PC-9 (cell line): ENCODE results near the gene MRPL41. TPM values are rescaled to one million over a fixed set of nuclear protein-coding genes. Genes with fewer than 3 reads are reported as not detected.

Experiments
- BruUV-seq: library from RNA; stranded (reverse); fragments of 400-500 nt; replicated peaks from 2 replicates; lab custom pipeline; 2021; lab: Mats Ljungman, UMichigan
- CTCF ChIA-PET: fragments of 300-600 bp; sonication (Branson Sonifier 250); formaldehyde crosslinking; loops from one replicate; lab custom pipeline; 2022; ENCODE audit warnings: antibody characterized with exemption; lab: Charles Lee
- POLR2A ChIA-PET: fragments of 300-600 bp; sonication (Branson Sonifier 250); formaldehyde crosslinking; loops from one replicate; lab custom pipeline; 2022; ENCODE audit warnings: antibody characterized with exemption; ENCODE audit not compliant: unreplicated experiment; lab: Charles Lee
- DNase-seq, 2 experiments: peaks; one replicate each; pipeline versions ENCODE4 v3.0.0 to v3.0.0-alpha.2; 2015 to 2022; ENCODE audit warnings: mixed read lengths in 1 of 2
- H2AFZ ChIP-seq: fragments of 200-600 bp; sonication (generic); 2 replicates; pipeline ENCODE4 v1.8.1; 2017; ENCODE audit warnings: antibody characterized with exemption
- H3F3A ChIP-seq: fragments of 200-600 bp; sonication (generic); 2 replicates; pipeline ENCODE4 v1.8.1; 2017; ENCODE audit warnings: antibody characterized with exemption, mild to moderate bottlenecking, low read depth; ENCODE audit not compliant: insufficient read depth
- H3K27ac ChIP-seq: fragments of 200-600 bp; sonication (generic); 2 replicates; pipeline ENCODE4 v1.6.1; 2016; ENCODE audit warnings: mixed run types
- H3K27me3 ChIP-seq: fragments of 200-600 bp; sonication (generic); 2 replicates; pipeline ENCODE4 v1.6.1; 2016; ENCODE audit warnings: low read depth, mixed run types; ENCODE audit not compliant: insufficient read depth
- H3K36me3 ChIP-seq: fragments of 200-600 bp; sonication (generic); 2 replicates; pipeline ENCODE4 v1.6.1; 2016; ENCODE audit warnings: low read depth, mixed run types
- H3K4me1 ChIP-seq: fragments of 200-600 bp; sonication (generic); replicated peaks from 2 replicates; pipeline ENCODE4 v1.6.1; 2016; ENCODE audit warnings: mixed run types; ENCODE audit not compliant: insufficient read depth
- H3K4me2 ChIP-seq: fragments of 200-600 bp; sonication (generic); 2 replicates; pipeline ENCODE4 v1.6.1; 2017; ENCODE audit warnings: mixed run types
- H3K4me3 ChIP-seq: fragments of 200-600 bp; sonication (generic); 2 replicates; pipeline ENCODE4 v1.6.1; 2016; ENCODE audit warnings: mixed run types
- H3K79me2 ChIP-seq: fragments of 200-600 bp; sonication (generic); 2 replicates; pipeline ENCODE4 v1.6.1; 2017; ENCODE audit warnings: low read depth, mixed run types
- H3K9me2 ChIP-seq: fragments of 200-600 bp; sonication (generic); 2 replicates; pipeline ENCODE4 v1.8.1; 2017; ENCODE audit warnings: mild to moderate bottlenecking; ENCODE audit not compliant: insufficient read depth
- H3K9me3 ChIP-seq: fragments of 200-600 bp; sonication (generic); 2 replicates; pipeline ENCODE4 v1.8.1; 2016; ENCODE audit warnings: low read depth; ENCODE audit not compliant: insufficient read depth
- H4K20me1 ChIP-seq: fragments of 200-600 bp; sonication (generic); 2 replicates; pipeline ENCODE4 v1.8.1; 2017; ENCODE audit not compliant: insufficient read depth
- CTCF ChIP-seq: fragments of 200-600 bp; sonication (generic); conservative IDR thresholded peaks from 2 replicates; pipeline ENCODE4 v1.6.1; 2017; ENCODE audit warnings: mixed run types, antibody characterized with exemption, mild to moderate bottlenecking, moderate library complexity
- EZH2 ChIP-seq: fragments of 200-600 bp; sonication (generic); IDR thresholded peaks from 2 replicates; pipeline ENCODE4 v1.8.0; 2017; ENCODE audit warnings: antibody characterized with exemption, low read depth
- intact Hi-C: fragments of 100-400 bp; cut with micrococcal nuclease; formaldehyde crosslinking; loops from one replicate; pipeline ENCODE4 v1.10.0; 2022; ENCODE audit not compliant: unreplicated experiment
- total RNA-seq: library from RNA; stranded (reverse); gene quantifications from 2 replicates; pipeline ENCODE4 v1.2.3, GENCODE V29; 2021

The MRPL41 gene
- total RNA-seq, 1 experiment from 2014 or later = 54.5 TPM

- peaks cover 22% of the 10 kb centered on the region for H3K36me3 ChIP-seq
- POLR2A ChIA-PET = no interaction called here
- H4K20me1 ChIP-seq = peaks cover 25% of the 10 kb centered on the region
- intact Hi-C loops = no loop called here
- H3K27me3 ChIP-seq = no peaks in the 10 kb centered on the region
- H3K4me2 ChIP-seq = no peak overlapping the region
- no peak overlapping the region for H3K27ac ChIP-seq
- CTCF ChIA-PET = no interaction called here
- H3F3A ChIP-seq = peaks cover 7% of the 10 kb centered on the region; the same call in 1 of the 2 replicates
- TF ChIP-seq CTCF (no peak), EZH2 (no peak)
- H3K79me2 ChIP-seq = peaks cover 35% of the 10 kb centered on the region
- peaks cover 17% of the 10 kb centered on the region for H3K4me1 ChIP-seq
- DNase-seq = no peak
- BruUV-seq = no TSS peak
- H3K9me2 ChIP-seq = no peaks in the 10 kb centered on the region
- H2AFZ ChIP-seq = no peak overlapping the region
- H3K4me3 ChIP-seq = no peak overlapping the region
- no peaks in the 10 kb centered on the region for H3K9me3 ChIP-seq
These were observed 23.7 kb downstream of the MRPL41 start for GRCh38 chr9:137575364-137575715.

DNA sequence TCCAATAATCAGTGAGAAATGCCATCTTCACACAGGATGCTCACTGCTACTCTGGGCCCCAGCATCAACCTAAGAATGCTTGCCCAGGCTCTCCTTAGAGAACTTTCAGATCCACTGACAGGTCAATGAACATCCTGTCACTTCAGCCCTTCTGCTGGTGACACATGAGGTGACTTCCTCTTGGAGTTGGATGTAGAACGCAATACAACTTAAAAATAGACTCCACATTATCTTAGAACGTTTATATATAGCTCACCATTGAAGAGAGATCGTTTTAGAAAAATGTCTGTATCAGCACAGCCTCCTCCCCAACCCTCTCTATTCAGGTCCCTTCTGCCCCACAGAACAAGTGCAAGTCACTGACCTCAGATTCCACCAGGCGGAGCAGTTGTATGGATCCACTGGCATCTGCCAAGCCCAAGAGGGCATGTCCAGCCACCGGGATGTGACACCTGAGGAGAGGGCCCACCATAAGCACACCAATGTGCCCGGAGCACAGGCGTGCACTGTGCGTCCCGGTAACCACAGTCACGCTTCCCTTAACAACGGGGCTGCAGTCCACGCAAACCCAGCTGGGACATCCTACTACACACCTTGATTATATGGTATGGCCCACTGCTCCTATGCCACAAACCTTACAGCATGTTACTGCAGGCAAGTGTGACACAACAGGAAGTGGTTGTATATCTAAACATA is 24.2 kb downstream of the MRPL41 start:
- no peak for TF ChIP-seq CTCF
- TF ChIP-seq EZH2 = no peak
- intact Hi-C loops = no loop called here
- peaks cover 17% of the 10 kb centered on the region for H3K4me1 ChIP-seq
- no peaks in the 10 kb centered on the region for H3K27me3 ChIP-seq
- no peak for DNase-seq
- H3K27ac ChIP-seq = no peak overlapping the region
- H2AFZ ChIP-seq = no peak overlapping the region
- H3F3A ChIP-seq = peaks cover 7% of the 10 kb centered on the region; the same call in 1 of the 2 replicates
- H3K4me2 ChIP-seq = no peak overlapping the region
- ChIA-PET CTCF (no interaction called here), POLR2A (no interaction called here)
- no peaks in the 10 kb centered on the region for H3K9me3 ChIP-seq
- no TSS peak for BruUV-seq
- peaks cover 25% of the 10 kb centered on the region for H4K20me1 ChIP-seq
- H3K36me3 ChIP-seq = peaks cover 22% of the 10 kb centered on the region
- H3K79me2 ChIP-seq = peaks cover 35% of the 10 kb centered on the region
- H3K9me2 ChIP-seq = no peaks in the 10 kb centered on the region
- H3K4me3 ChIP-seq = no peak overlapping the region

DNA sequence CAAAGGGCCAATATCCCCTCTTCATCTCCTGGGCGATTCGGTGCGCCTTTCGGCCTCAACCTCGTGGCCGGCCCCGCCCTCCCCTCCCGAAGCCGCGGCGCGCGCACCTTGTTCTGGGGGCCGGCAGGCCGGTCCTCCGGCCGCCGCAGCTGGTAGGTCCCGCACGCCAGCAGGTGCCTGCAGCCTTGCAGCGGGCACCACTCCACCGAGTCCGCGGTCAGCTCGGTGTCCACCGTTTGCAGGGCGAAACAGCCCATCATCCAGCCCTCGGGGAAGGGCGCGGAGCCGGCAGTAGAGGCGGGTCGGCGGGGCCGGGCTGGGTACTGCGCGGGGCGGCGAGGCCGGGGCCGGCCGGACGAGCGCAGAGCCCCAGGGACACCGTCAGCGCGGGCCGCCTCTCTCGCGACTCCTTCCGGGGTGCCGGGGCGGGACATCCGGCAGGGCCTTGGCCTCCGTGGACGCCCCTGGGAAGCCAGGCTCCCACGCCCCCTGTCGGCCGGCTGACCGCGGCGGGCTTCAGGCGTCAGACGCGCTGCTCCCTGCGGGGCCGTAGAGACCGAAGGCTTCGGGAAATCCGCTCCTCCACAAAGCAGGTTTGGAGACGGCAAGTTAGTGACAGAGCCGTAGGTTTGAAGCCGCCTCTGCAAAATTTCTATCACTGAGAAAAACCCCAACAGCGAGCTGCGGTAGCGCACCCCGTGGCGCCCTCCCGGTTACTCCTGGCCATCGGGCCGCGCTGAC is 27.0 kb downstream of the MRPL41 start, which contains the start of gene DPH7:
TSS of gene DPH7 (minus strand) at position 408 of the 741 bp plus-strand sequence. CDS start at position 260, 148 bp downstream.
- POLR2A ChIA-PET = interaction anchor here (0.7 kb wide), 1 partner anchor 515 kb away, joined by 12 read pairs; no protein-coding TSS in a partner anchor
- peaks cover 17% of the 10 kb centered on the region for H3K4me1 ChIP-seq
- intact Hi-C loops = loop anchor here (2.0 kb wide), 1 partner anchor 34 kb away; no protein-coding TSS in a partner anchor
- CTCF ChIA-PET = no interaction called here
- peaks cover 25% of the 10 kb centered on the region for H4K20me1 ChIP-seq
- TF ChIP-seq CTCF = peak; percentile 85
- no peak for TF ChIP-seq EZH2
- no peaks in the 10 kb centered on the region for H3K27me3 ChIP-seq
- no peaks in the 10 kb centered on the region for H3K9me3 ChIP-seq
- no peaks in the 10 kb centered on the region for H3K9me2 ChIP-seq
- H3K27ac ChIP-seq = peak within 1 kb of the TSS; percentile 55
- peak within 1 kb of the TSS; percentile 89 for H3K4me3 ChIP-seq
- H2AFZ ChIP-seq = peak within 1 kb of the TSS; percentile 79
- peaks cover 15% of the 10 kb centered on the region; the same call in 1 of the 2 replicates for H3K36me3 ChIP-seq
- peak within 1 kb of the TSS; percentile 92 for H3K4me2 ChIP-seq
- H3F3A ChIP-seq = peaks cover 21% of the 10 kb centered on the region; the same call in 1 of the 2 replicates
- peaks cover 35% of the 10 kb centered on the region for H3K79me2 ChIP-seq
- peak; percentile 76 to 97 for DNase-seq
- BruUV-seq = no TSS peak
